SK-MEL-5 (cell line): ENCODE results near the gene AADAC. TPM values are rescaled to one million over a fixed set of nuclear protein-coding genes. Genes with fewer than 3 reads are reported as not detected.
"Not testable (repeated sequence)": the region's sequence is repeated elsewhere in the genome, so short reads cannot be mapped to it uniquely, and the experiment has no call there.

ENCODE experiments used
- DNase-seq: peaks from one replicate; pipeline ENCODE4 v3.0.0-alpha.2; 2016; ENCODE audit warnings: low read depth, low spot score
- in situ Hi-C: cut with HindIII; loops from 2 replicates; pipeline ENCODE4 v1.10.0; 2016; ENCODE audit warnings: low sequenced_read_pairs, high pct_unique_total_duplicates, low pct_unique_long_range_greater_than_20kb
- polyA plus RNA-seq, 2 experiments: library from polyadenylated mRNA; depleted of rRNA; stranded (reverse); fragments of >200 nt; gene quantifications; 2 replicates each; pipeline ENCODE4 v1.2.3, GENCODE V29; 2015
- total RNA-seq: library from RNA; depleted of rRNA; stranded (reverse); fragments of >200 nt; shearing (Covaris generic); gene quantifications from 2 replicates; pipeline ENCODE4 v1.2.3, GENCODE V29; 2014; rRNA removed

The AADAC gene, protein sequence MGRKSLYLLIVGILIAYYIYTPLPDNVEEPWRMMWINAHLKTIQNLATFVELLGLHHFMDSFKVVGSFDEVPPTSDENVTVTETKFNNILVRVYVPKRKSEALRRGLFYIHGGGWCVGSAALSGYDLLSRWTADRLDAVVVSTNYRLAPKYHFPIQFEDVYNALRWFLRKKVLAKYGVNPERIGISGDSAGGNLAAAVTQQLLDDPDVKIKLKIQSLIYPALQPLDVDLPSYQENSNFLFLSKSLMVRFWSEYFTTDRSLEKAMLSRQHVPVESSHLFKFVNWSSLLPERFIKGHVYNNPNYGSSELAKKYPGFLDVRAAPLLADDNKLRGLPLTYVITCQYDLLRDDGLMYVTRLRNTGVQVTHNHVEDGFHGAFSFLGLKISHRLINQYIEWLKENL
- not detected in 2 replicates for total RNA-seq
- polyA plus RNA-seq (2015; cell fraction: cytosol; rRNA removed), result not detected in 2 replicates
- not detected in 2 replicates for polyA plus RNA-seq (2015; cell fraction: nucleus; rRNA removed)

- DNase-seq, result no peak
- in situ Hi-C loops, result no loop called here
These were observed at the start of gene AADAC for GRCh38 chr3:151813799-151814198. TSS of gene AADAC (plus strand) at chr3:151814116. CDS start at chr3:151814163, 47 bp downstream.

DNA sequence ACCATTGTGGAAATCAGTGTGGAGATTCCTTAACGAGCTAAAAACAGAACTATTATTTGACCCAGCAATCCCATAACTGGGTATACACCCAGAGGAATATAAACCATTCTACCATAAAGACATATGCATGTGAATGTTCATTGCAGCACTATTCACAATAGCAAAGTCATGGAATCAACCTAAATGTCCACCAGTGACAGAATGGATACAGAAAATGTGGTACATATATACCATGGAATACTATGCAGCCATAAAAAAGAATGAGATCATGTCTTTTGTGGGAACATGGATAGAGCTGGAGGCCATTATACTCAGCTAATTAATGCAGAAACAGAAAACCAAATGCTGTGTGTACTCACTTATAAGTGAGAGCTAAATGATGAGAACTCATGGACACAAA lies 49.2 kb upstream of the AADAC start:
- DNase-seq, in situ Hi-C loops: not testable (repeated sequence)

DNA sequence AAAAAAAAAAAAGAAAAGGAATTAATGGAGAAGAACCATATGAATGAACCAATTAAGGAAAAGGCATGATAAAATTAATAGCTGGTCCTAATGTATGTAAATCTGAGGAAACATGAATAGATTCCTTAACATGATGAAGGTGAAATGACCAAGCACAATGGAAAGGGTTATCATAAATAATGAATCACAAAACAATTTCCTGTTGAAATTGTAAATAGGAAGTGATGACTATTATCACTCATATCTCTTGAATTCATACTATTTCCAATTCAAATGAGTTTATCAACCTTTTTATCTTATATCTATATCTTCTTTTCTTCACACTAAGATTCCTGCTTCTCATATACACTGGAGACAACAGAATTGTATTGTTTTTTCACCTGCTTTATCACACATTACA lies 48.2 kb upstream of the AADAC start:
- in situ Hi-C loops, result no loop called here
- DNase-seq, result no peak

DNA sequence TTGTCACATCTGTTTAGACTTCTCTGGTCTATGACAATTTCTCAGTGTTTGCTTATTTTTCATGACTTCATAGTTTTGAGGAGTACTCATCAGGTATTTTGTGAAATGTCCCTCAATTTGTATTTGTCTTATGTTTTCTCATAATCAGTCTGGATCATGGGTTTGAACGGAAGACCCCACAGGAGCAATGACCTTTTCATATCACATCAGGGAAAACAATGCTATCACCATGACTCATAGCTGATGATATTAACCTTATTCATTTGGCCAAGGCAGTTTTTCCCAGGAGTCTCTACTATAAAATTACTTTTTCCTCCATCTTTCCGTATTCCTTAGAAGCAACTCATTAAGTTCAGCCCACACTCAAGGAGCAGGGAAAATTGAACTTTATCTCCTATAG lies 47.5 kb upstream of the AADAC start:
- in situ Hi-C loops, result no loop called here
- DNase-seq, result no peak

DNA sequence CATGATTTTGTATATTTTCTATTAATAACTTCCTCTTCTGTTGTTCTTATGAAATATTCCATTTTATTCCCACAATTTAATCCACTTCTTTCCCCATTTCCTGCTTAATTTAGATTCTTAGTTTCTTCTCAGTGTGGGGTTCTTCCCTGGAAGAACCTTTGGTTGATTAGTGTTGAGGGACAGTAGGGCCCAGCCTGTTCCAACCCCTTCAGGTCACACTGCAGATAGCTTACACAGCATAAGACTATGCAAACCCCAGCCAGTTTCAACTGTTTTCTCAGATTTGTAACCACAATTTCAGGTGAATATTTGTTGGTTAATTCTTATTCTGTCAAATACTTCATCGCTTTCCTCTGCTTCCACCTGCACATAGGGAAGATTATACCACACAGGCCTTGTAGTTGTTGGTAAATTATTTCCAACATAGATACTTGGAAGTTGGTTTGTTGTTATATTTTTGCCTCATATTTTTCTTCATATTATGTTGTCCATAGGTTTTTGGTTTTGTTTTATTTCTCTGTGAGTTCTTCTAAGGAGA lies 45.5 kb upstream of the AADAC start:
- no peak for DNase-seq
- in situ Hi-C loops, result no loop called here

DNA sequence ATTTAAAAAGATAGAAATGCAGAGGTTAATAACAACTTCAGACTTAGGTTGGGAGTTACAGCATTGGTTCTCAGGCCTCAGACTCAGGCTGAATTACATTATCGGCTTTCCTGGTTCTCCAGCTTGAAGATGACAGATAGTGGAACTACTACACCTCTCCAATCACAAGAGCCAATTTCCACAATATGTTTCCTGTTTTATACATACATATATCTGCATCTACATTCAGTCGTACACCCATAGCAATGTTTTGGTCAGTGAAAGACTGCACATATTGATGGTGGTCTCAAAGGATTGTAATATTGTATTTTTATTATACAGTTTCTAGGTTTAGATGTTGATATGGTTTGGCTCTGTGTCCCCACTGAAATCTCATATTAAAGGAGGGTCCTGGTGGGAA lies 44.7 kb upstream of the AADAC start:
- in situ Hi-C loops, result no loop called here
- DNase-seq, result no peak

DNA sequence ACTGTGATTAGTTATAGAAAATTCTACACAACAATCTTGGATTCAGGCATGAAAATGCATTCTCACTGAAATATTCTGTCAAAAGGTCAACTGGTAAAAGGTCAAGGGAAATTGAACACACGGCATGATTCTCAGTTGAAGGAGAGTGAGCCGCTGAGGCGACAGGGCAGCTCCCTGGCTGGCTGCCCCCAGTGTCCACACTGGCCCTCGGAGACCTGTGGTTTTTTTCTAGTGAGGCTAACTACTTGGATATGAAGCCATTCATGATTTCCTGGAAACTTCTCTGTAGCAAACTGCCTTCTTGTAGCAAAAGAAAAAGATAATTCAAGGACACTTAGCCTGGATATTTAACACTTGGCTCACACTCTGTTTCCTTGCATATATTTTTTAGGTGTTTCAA lies 43.0 kb upstream of the AADAC start:
- in situ Hi-C loops, result no loop called here
- DNase-seq, result peak; percentile 79

GRCh38 chr3:151772825-151773480 lies 41.0 kb upstream of the AADAC start:
- DNase-seq, result no peak

DNA sequence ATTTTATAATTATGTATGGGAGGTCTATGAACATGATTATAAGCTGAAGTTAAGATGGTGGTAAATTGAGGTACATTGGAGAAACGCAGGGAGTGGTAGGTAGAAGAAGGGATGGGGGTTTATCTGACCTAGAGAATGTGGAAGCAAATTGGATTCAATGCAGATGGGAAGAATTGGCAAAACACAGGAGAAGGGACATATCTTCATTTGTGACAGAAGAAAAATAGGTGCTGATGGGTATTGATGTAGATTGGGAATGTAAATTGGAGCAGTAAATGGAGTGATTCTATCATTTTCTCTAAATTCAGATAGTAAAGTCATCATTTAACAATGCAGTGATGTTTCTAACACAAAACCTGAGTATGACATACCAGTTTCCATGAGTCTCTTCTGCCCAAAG lies 39.7 kb upstream of the AADAC start:
- no peak for DNase-seq
- in situ Hi-C loops, result no loop called here

More at GRCh38 chr3:151772825-151773480, 41.0 kb upstream of the AADAC start:
- in situ Hi-C loops, result no loop called here

DNA sequence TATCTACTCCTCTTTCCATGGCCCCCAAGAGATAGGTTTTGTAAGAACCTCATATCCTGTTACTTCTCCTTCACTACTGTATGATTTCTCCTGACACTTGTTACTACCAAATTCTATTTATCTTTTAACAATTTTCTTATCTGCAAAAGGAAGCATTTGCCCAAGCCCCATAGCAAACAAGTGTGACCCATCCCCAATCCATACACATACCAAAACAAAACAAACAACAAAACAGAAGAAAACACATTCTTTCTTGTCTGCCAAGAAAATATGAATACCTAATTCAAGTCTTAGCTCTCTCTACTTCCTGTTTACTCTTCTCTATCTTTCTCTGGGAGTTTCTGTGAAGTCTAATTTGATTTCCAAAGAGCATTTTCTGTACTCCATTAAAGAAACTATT lies 39.0 kb upstream of the AADAC start:
- no peak for DNase-seq
- in situ Hi-C loops, result no loop called here

DNA sequence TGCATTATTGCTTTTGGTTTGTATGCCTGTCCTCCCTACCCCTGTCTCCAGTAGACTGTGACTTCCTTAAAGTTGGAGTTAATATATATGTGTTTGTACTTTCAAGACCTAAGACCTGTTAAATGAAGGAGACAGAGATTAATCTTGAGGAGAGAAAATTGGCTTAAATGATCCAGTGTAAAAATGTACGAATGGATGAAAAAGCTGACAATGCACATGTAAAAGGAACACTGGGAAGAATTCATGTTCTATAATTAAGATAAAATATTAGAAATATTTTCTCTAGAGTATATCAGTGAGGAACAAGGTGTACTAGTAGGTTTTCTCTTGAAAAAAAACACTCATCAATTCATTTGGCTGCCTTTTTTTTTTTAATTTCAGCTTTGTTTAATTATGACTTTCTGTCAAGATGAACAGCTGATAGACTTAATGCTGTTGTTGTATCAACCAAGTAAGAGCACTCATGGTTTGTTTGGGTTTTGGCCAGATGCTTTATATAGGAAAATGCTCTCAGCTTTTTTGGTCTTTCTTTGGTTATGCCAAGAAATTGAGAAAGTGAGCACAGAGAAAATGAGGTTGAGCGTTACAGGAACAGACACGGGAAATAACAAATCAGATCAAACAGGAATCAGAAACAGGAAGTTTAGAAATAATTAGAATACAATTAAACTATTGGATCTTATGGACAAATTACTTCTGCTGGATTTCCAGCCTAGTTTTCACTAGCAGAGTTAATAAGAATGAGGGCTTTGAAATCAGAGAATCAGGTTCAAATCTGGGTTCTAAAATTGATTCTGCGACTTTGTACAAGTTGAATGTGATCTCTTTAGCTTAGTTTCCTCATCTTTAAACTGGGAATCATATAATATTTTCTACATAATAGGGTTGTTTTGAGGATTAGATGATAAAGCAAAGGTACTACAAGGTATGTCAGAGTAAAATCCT lies 38.3 kb upstream of the AADAC start:
- in situ Hi-C loops, result no loop called here
- no peak for DNase-seq

DNA sequence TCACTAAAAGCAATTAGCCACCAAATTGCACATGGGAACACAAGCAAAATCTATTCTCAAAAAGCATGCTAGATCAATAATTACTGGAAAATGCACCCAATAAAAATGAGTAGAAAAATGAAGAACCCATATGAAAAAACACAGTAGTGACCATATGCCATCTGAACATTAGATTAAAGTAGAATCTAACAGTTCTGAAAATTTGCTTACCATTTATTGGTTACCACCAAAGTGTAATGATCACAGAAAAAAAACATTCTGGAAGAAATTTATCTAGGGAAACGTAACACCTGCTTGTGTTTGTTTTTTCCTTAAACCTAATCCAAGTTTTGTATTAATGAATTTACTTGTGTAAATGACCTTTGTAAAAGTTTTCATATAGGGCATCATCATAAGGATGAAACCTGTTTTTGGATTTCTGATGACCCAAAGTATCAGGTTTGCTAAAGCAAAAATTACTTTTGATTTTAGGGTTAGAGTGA lies 37.6 kb upstream of the AADAC start:
- in situ Hi-C loops, result no loop called here
- no peak for DNase-seq

DNA sequence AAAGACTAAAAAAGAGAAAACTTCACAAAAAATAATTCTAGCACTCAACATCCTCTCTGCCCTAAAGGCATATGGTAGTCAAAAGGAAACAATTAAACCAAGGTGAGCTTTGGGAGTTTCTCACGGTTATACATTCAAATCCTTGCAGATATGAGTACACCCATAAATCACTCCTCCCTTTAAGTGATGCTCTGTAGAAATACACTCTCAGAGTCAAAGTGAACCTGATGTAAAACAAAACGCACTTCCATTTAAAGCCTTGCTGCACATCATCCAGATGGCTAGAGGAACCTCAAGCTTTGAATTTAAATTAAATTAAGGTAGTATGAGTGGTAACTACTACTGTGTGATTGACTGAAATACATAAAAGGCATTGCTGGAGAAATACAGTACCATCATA lies 36.0 kb upstream of the AADAC start:
- DNase-seq, result no peak
- in situ Hi-C loops, result no loop called here

DNA sequence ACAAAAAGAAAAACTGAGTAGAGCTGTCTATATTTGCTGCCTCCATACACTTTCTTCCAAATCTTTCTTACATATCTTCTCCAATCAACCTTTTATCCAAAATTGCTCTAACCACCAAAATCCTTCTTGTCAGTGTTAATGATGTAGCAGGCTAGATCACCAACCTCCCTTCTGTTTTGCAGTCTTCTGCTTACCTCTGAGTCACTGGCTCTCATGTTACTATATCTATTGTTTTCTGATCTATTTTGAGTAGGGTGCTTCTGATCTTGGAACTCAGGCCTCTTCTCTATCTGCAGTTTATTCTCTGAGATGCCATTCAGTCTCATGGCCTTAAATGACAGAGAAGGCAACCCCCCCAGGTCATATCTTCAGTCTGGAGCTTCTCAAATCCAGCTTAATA lies 26.3 kb upstream of the AADAC start:
- in situ Hi-C loops, result no loop called here

DNA sequence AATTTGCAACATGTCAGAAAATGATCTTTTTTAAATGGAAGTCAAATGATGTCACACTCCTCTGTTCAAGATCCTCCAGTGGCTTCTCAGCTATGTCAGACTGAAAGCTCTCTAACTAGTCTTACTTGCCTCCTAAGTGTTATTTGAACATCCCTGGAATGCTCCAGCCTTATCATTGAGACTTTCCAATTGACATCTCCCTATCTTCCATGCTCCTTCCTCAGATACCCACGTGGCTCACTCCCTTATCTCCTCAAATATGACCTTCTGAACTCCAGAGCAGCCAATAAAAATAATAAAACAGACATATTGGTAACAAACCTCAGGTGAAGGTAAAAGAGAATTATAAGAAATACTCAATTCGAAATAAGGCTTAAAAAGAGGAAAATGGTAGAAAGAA lies 25.5 kb upstream of the AADAC start:
- in situ Hi-C loops, result no loop called here
- DNase-seq, result no peak

More for the DNA sequence above, 26.3 kb upstream of the AADAC start:
- no peak for DNase-seq

- in situ Hi-C loops, result no loop called here
- no peak for DNase-seq
These were observed 24.0 kb upstream of the AADAC start for GRCh38 chr3:151789853-151790463.

- in situ Hi-C loops, DNase-seq: not testable (repeated sequence)
These were observed 23.2 kb upstream of the AADAC start for GRCh38 chr3:151790763-151791162.
